HEK293 (cell line): ENCODE results near the gene MYLK.

Source experiments
- BCL11B ChIP-seq: fragments of 450-650 bp; formaldehyde crosslinking; IDR thresholded peaks from 2 replicates; pipeline ENCODE4 v1.5.1; 2016; ENCODE audit warnings: low read depth, missing biosample characterization, missing genetic modification characterization
- TF ChIP-seq, protein P1 (sequence below): fragments of 450-650 bp; formaldehyde crosslinking; IDR thresholded peaks from 2 replicates; pipeline ENCODE4 v1.5.1; 2016; ENCODE audit warnings: missing biosample characterization, missing genetic modification characterization

GRCh38 chr3:123776071-123776782, 107.9 kb downstream of the MYLK start:
- TF ChIP-seq, protein P1, sequence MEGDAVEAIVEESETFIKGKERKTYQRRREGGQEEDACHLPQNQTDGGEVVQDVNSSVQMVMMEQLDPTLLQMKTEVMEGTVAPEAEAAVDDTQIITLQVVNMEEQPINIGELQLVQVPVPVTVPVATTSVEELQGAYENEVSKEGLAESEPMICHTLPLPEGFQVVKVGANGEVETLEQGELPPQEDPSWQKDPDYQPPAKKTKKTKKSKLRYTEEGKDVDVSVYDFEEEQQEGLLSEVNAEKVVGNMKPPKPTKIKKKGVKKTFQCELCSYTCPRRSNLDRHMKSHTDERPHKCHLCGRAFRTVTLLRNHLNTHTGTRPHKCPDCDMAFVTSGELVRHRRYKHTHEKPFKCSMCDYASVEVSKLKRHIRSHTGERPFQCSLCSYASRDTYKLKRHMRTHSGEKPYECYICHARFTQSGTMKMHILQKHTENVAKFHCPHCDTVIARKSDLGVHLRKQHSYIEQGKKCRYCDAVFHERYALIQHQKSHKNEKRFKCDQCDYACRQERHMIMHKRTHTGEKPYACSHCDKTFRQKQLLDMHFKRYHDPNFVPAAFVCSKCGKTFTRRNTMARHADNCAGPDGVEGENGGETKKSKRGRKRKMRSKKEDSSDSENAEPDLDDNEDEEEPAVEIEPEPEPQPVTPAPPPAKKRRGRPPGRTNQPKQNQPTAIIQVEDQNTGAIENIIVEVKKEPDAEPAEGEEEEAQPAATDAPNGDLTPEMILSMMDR (tag by site-specific recombination), result no peak
- no peak for TF ChIP-seq BCL11B (tag by site-specific recombination)
